Vagina (tissue), 2 donors: ENCODE data around the gene CTBS. TPM values are rescaled to one million over a fixed set of nuclear protein-coding genes. Genes with fewer than 3 reads are reported as not detected.

Source experiments
- DNase-seq, 2 donors: peaks; one replicate each; pipeline ENCODE4 v3.0.0-alpha.2; 2017; ENCODE audit errors: extremely low spot score in 2 of 2
- H3K27ac ChIP-seq: fragments of 200-600 bp; sonication (generic); one replicate; pipeline ENCODE4 v1.5.1; 2019
- H3K27me3 ChIP-seq: fragments of 200-600 bp; sonication (generic); one replicate; pipeline ENCODE4 v1.5.1; 2019
- H3K36me3 ChIP-seq, 2 donors: fragments of 200-600 bp; sonication (generic); one replicate each; pipeline ENCODE4 v1.5.1; 2017 to 2019
- H3K4me1 ChIP-seq: fragments of 200-600 bp; sonication (generic); one replicate; pipeline ENCODE4 v1.5.1; 2019
- H3K4me3 ChIP-seq, 2 donors: fragments of 200-600 bp; sonication (generic); 1 replicate in 1 of 2; 2 replicates in 1 of 2; pipeline ENCODE4 v1.5.1; 2016 to 2019
- H3K9me3 ChIP-seq: fragments of 200-600 bp; sonication (generic); one replicate; pipeline ENCODE4 v1.5.1; 2019
- CTCF ChIP-seq, 3 experiments: fragments of 450-650 bp in 2 of 3; fragments of 200-600 bp in 1 of 3; sonication (generic) in 1 of 3; IDR thresholded peaks; one replicate each; pipeline ENCODE4 v1.5.1; 2017 to 2019; ENCODE audit warnings: antibody characterized with exemption in 3 of 3, mild to moderate bottlenecking in 2 of 3, moderate library complexity in 2 of 3
- POLR2A ChIP-seq, 2 donors: fragments of 450-650 bp; IDR thresholded peaks; one replicate each; pipeline ENCODE4 v1.6.1; 2017; ENCODE audit warnings: antibody characterized with exemption in 2 of 2, mild to moderate bottlenecking in 2 of 2, moderate library complexity in 2 of 2
- POLR2AphosphoS5 ChIP-seq, 2 donors: sonication (generic); formaldehyde crosslinking; IDR thresholded peaks; one replicate each; pipeline ENCODE4 v1.9.0; 2017; ENCODE audit warnings: antibody characterized with exemption in 2 of 2, mild to moderate bottlenecking in 2 of 2, low read depth in 1 of 2; ENCODE audit not compliant: insufficient read depth in 1 of 2
- intact Hi-C: fragments of 100-400 bp; cut with DNase I; formaldehyde crosslinking; loops from one replicate; pipeline ENCODE4 v1.15.1; 2023
- total RNA-seq: library from RNA; depleted of rRNA; stranded (reverse); fragments of >200 nt; gene quantifications from one replicate; pipeline ENCODE4 v1.2.3, GENCODE V29; 2016

CTBS gene
- total RNA-seq, 1 donor from 2014 or later = 9.3 TPM

DNA sequence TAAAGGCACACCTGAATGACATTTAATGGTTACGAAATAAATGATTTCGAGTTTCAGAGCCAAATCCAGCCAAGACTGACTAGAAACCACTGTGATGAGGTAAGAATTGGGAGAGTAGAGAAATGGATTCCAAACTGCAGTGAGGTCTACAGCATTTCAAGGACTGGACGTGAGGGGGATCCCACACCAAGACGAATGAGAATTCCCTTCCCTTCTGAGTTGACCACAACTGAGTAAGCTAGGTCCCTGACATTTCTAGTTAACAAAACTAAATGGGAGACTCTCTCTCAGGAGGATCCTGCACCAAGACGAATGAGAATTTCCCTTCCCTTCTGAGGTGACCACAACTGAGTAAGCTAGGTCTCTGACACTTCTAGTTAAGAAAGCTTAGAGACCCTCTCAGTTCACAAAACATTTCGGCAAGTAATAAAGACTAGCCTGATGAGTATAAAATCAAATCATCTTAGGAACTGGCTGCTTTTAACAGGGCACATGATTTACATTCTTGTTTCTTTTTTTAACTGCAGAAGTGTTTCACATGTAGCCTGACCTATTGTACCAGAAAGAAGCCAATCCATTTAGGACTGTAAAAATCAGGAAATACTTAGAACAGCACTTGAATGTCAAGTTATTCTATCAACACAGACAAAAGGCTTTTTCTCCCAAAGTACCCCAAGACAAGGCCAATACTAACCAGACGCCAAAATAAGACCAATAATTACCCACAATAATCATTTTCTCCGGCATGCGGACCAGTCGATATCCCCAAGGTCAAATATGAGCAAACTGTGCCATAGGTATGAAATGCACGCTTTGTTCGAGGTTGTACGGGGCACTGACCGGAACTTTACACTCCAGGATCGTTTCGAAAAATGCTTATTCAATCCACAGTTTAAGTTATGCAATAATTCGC lies 69.4 kb downstream of the CTBS start:
- Histone ChIP-seq H3K9me3 (no peaks in the 10 kb centered on the region), H3K4me3 (peak overlapping the region; percentile 62 to 90), H3K36me3 (no peaks in the 10 kb centered on the region), H3K4me1 (peaks cover 37% of the 10 kb centered on the region), H3K27me3 (no peaks in the 10 kb centered on the region), H3K27ac (peak overlapping the region; percentile 95)
- no peak for DNase-seq
- intact Hi-C loops = loop anchor here (10.0 kb wide), 1 partner anchor 750 kb away; the partner anchor contains the start of gene C1orf52
- no peak for TF ChIP-seq CTCF (IDR thresholded peaks at IDR 0.05)
- no peak for TF ChIP-seq POLR2AphosphoS5 (IDR thresholded peaks at IDR 0.05; ENCODE audit: insufficient read depth in 1 of 2, low read depth in 1 of 2)
- no peak for TF ChIP-seq POLR2A (IDR thresholded peaks at IDR 0.05)

DNA sequence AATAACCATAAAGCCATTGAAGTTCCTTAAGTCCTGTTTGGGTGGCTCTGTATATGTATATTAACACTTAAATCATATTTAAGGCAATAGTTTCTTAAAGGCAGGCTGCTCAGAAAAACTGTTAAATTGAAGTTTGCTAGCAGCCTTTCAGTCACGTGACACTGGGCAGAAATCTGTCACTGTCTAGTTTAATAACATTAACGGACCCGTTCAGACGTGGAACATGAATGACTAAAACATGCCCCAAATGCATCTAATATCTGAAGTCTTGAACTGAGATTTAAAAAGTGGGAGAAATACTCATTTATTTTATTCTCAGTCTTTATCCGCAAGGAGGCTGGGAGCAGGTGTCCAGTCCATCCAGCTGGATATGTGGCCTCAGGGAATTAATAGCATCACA lies 71.3 kb downstream of the CTBS start:
- Histone ChIP-seq H3K9me3 (no peaks in the 10 kb centered on the region), H3K4me1 (peaks cover 37% of the 10 kb centered on the region), H3K27me3 (no peaks in the 10 kb centered on the region), H3K27ac (no peak overlapping the region), H3K4me3 (no peak overlapping the region), H3K36me3 (peaks cover 0 to 4% of the 10 kb centered on the region in 2 donors)
- TF ChIP-seq POLR2A (IDR thresholded peaks at IDR 0.05) = no peak
- DNase-seq = no peak
- intact Hi-C loops = loop anchor here (10.0 kb wide), 1 partner anchor 752 kb away; the partner anchor contains the start of gene C1orf52

Other genes with a start within 250 kb of the CTBS start
- gene DNASE2B, start 176.0 kb downstream of the CTBS start, total RNA-seq = not detected
- 23.8 TPM for gene RPF1, start 95.2 kb downstream of the CTBS start, total RNA-seq
- gene SPATA1, start 68.1 kb downstream of the CTBS start, total RNA-seq = 0.25 TPM
- gene GNG5, start 67.9 kb downstream of the CTBS start, total RNA-seq = 95.3 TPM
- 8.3 TPM for gene SSX2IP, start 116.0 kb upstream of the CTBS start, total RNA-seq